ENCODE measurements around the gene DLX2. TPM values are rescaled to one million over a fixed set of nuclear protein-coding genes. Genes with fewer than 3 reads are reported as not detected.

The DLX2 gene
- total and polyA plus RNA-seq, 2 of the 13 experiments (the other 11 are each of a cell fraction or from before 2014, with no cell fraction given) = 0.07 to 0.15 TPM

DNA sequence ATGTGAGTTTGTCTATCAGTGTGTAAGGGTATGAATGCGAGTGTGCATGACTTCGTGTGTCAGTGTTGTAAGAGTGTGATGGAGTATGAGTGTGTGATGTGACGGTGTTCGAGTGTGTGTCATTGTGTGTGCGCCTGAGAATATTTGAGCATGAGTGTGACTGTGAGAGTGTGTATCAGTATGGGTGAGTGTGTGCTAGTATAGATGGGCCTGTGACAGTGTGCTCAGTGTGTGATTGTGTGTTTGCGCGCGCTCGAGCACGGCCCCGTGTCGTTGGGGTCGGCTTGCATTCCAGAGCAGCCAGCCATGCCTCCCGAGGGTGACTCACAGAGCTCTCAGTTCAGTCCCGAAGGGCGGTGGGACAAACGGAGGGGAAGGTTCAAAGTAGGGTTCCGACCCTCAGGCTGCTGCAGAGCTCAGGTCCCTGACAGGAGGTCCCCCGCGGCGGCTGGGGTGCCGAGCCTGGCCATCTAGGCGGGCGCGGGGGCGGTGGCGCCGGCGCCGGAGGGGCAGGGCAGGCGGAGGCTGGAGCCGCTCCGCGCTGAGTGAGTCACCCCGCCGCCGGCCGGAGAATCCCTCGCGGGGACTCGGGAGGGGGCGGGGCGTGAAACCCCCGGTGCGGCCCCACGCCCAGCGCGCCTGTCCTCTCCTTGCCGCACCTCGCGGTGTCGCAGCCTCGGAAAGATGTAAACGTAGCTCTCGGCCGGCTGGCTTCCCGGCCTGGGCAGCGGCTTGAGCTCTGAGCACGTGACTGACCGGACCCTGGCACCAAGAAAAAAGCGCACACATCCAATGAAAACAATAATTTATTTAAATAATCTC, 3.8 kb downstream of the DLX2 start (continued):
- TF ChIP-seq NFIB (CRISPR knock-in tag; IDR thresholded peaks at IDR 0.05; ENCODE audit: borderline replicate concordance) (no peak), MEIS2 (CRISPR knock-in tag; IDR thresholded peaks at IDR 0.05) (0 out of 2 replicates have a peak, but pooled peaks have one; percentile 32), FOXP1 (IDR thresholded peaks at IDR 0.05) (peak; percentile 39; the same call in 1 of the 2 replicates), FOXP1 (CRISPR knock-in tag; IDR thresholded peaks at IDR 0.05) (no peak), ZMYM2 (CRISPR knock-in tag; IDR thresholded peaks at IDR 0.05) (0 out of 2 replicates have a peak, but pooled peaks have one; percentile 45), ZNF501 (CRISPR knock-in tag; IDR thresholded peaks at IDR 0.05) (no peak), HNF4G (IDR thresholded peaks at IDR 0.05; ENCODE audit: borderline replicate concordance, low read depth, low read length) (no peak), HNF4G (CRISPR knock-in tag; IDR thresholded peaks at IDR 0.05; ENCODE audit: borderline replicate concordance, low read depth) (0 out of 2 replicates have a peak, but pooled peaks have one; percentile 58), MTA3 (CRISPR knock-in tag; IDR thresholded peaks at IDR 0.05) (no peak), THYN1 (CRISPR knock-in tag; IDR thresholded peaks at IDR 0.05; ENCODE audit: borderline replicate concordance, low read depth) (no peak), ZNF10 (CRISPR knock-in tag; IDR thresholded peaks at IDR 0.05; ENCODE audit: borderline replicate concordance, low read depth) (no peak), NONO (IDR thresholded peaks at IDR 0.05) (no peak), NONO (CRISPR knock-in tag; conservative IDR thresholded peaks at IDR 0.05) (0 out of 2 replicates have a peak, but pooled peaks have one; percentile 21), RFX3 (CRISPR knock-in tag; IDR thresholded peaks at IDR 0.05) (no peak), KMT2A (CRISPR knock-in tag; IDR thresholded peaks at IDR 0.05) (peak; percentile 55; the same call in 1 of the 2 replicates), GTF3A (CRISPR knock-in tag; conservative IDR thresholded peaks at IDR 0.05) (no peak), ZNF639 (CRISPR knock-in tag; conservative IDR thresholded peaks at IDR 0.05) (no peak; the same call in 1 of the 2 replicates), GABPB1 (CRISPR knock-in tag; IDR thresholded peaks at IDR 0.05) (peak; percentile 59), ZNF672 (CRISPR knock-in tag; IDR thresholded peaks at IDR 0.05) (no peak), SOX13 (IDR thresholded peaks at IDR 0.05) (no peak), SOX13 (CRISPR knock-in tag; conservative IDR thresholded peaks at IDR 0.05 in 1 of 2, IDR thresholded peaks at IDR 0.05 in 1 of 2) (peak in 1 of 2 experiments; percentile 35; a peak in 1 of 4 replicates), ZBTB43 (CRISPR knock-in tag; conservative IDR thresholded peaks at IDR 0.05) (0 out of 2 replicates have a peak, but pooled peaks have one; percentile 21), HES4 (CRISPR knock-in tag; IDR thresholded peaks at IDR 0.05; ENCODE audit: borderline replicate concordance) (peak; percentile 68)
- TF ChIP-seq, protein P1, sequence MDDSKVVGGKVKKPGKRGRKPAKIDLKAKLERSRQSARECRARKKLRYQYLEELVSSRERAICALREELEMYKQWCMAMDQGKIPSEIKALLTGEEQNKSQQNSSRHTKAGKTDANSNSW (CRISPR knock-in tag; IDR thresholded peaks at IDR 0.05; ENCODE audit: borderline replicate concordance) = no peak
- TF ChIP-seq, protein P2, sequence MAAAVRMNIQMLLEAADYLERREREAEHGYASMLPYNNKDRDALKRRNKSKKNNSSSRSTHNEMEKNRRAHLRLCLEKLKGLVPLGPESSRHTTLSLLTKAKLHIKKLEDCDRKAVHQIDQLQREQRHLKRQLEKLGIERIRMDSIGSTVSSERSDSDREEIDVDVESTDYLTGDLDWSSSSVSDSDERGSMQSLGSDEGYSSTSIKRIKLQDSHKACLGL (CRISPR knock-in tag; IDR thresholded peaks at IDR 0.05) = peak; percentile 74; the same call in 1 of the 2 replicates
- TF ChIP-seq, protein P3, sequence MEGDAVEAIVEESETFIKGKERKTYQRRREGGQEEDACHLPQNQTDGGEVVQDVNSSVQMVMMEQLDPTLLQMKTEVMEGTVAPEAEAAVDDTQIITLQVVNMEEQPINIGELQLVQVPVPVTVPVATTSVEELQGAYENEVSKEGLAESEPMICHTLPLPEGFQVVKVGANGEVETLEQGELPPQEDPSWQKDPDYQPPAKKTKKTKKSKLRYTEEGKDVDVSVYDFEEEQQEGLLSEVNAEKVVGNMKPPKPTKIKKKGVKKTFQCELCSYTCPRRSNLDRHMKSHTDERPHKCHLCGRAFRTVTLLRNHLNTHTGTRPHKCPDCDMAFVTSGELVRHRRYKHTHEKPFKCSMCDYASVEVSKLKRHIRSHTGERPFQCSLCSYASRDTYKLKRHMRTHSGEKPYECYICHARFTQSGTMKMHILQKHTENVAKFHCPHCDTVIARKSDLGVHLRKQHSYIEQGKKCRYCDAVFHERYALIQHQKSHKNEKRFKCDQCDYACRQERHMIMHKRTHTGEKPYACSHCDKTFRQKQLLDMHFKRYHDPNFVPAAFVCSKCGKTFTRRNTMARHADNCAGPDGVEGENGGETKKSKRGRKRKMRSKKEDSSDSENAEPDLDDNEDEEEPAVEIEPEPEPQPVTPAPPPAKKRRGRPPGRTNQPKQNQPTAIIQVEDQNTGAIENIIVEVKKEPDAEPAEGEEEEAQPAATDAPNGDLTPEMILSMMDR (CRISPR knock-in tag; IDR thresholded peaks at IDR 0.05) = peak; percentile 3; the same call in 1 of the 2 replicates
